ENCODE data around the gene TBC1D21.
A peak's percentile ranks its signal among the peaks of the same experiment; 100 is the strongest.

TBC1D21 gene

GRCh38 chr15:73862276-73862675 is 11.1 kb upstream of the TBC1D21 start:
- DNase-seq (ENCODE audit: low spot score) = no peak

- no peak for DNase-seq (ENCODE audit: low spot score)
Measured at GRCh38 chr15:73865379-73865778, 8.0 kb upstream of the TBC1D21 start.

GRCh38 chr15:73865904-73866303 is 7.5 kb upstream of the TBC1D21 start:
- no peak for DNase-seq (ENCODE audit: low spot score)

- no peak for DNase-seq (ENCODE audit: low spot score)
Measured at GRCh38 chr15:73866481-73866880, 6.9 kb upstream of the TBC1D21 start.

- no peak for DNase-seq (ENCODE audit: low spot score)
Measured at GRCh38 chr15:73866881-73867410, 6.4 kb upstream of the TBC1D21 start.

- DNase-seq (ENCODE audit: low spot score) = no peak
Measured at GRCh38 chr15:73867426-73867825, 5.9 kb upstream of the TBC1D21 start.

GRCh38 chr15:73867956-73868355 is 5.4 kb upstream of the TBC1D21 start:
- DNase-seq (ENCODE audit: low spot score) = no peak

- DNase-seq (ENCODE audit: low spot score) = no peak
Measured at GRCh38 chr15:73869216-73869995, 4.0 kb upstream of the TBC1D21 start.

GRCh38 chr15:73870700-73871408 is 2.5 kb upstream of the TBC1D21 start:
- no peak for DNase-seq (ENCODE audit: low spot score)

GRCh38 chr15:73872346-73872745 is 1.0 kb upstream of the TBC1D21 start:
- DNase-seq (ENCODE audit: low spot score) = peak; percentile 66

- peak; percentile 67 for DNase-seq (ENCODE audit: low spot score)
Measured at GRCh38 chr15:73873889-73874511, 636 bp downstream of the TBC1D21 start.

- no peak for DNase-seq (ENCODE audit: low spot score)
Measured at GRCh38 chr15:73879426-73879825, 6.1 kb downstream of the TBC1D21 start.

GRCh38 chr15:73881579-73882320 is 8.4 kb downstream of the TBC1D21 start:
- DNase-seq (ENCODE audit: low spot score) = no peak

GRCh38 chr15:73882761-73883419 is 9.5 kb downstream of the TBC1D21 start:
- no peak for DNase-seq (ENCODE audit: low spot score)

GRCh38 chr15:73884159-73884558 is 10.8 kb downstream of the TBC1D21 start:
- no peak for DNase-seq (ENCODE audit: low spot score)

- DNase-seq (ENCODE audit: low spot score) = no peak
Measured at GRCh38 chr15:73885954-73886700, 12.8 kb downstream of the TBC1D21 start.

- DNase-seq (ENCODE audit: low spot score) = no peak
Measured at GRCh38 chr15:73886717-73887345, 13.5 kb downstream of the TBC1D21 start.

GRCh38 chr15:73887481-73887880 is 14.1 kb downstream of the TBC1D21 start:
- DNase-seq (ENCODE audit: low spot score) = no peak

- no peak for DNase-seq (ENCODE audit: low spot score)
Measured at GRCh38 chr15:73888224-73889041, 15.1 kb downstream of the TBC1D21 start.

All from kidney tubule cell (primary cell).